Measurements from ENCODE around the gene GARIN5A. TPM values are rescaled to one million over a fixed set of nuclear protein-coding genes. Genes with fewer than 3 reads are reported as not detected.

Gene GARIN5A
- total RNA-seq, 1 experiment from 2014 or later = 2.0 TPM

DNA sequence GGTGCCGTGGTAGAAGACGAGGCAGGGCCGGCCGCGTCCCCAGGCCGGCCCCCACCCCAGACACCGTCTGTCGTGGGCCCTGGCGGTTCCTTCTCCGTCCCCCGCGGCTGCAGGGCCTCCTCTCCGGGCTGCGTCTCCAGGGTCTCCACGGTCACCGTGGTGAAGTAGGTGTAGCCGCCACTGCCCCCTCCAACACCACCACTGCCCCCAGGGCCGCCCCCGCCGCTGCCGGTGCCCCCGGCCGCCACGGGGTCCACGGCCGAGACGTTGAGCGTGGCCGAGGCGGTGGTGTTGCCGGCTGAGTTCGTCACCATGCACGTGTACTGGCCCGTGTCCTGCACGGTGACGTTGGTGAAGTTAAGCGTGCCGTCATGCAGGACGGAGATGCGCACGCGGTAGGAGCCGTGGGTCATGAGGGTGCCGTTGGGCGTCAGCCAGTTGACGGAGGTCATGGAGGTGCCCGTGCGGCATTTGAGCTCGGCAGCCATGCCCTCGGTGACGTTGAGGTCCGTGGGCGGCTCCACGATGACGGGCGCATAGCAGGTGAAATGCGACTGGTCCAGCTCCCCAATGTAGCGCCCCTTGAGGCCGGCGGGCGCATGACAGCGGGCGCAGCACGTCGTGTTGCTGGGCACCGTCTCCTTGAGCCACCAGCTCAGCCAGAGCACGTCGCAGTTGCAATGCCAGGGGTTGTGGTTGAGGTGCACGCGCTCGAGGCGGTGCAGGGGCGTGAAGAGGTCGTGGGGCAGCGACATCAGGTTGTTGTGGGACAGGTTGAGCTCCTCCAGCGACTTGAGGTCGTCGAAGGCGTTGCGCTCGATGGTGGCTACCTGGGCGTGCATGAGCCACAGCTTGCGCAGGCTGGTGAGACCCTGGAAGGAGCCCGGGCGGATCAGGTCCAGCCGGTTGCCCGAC lies 41.7 kb upstream of the GARIN5A start:
- Histone ChIP-seq H3K27ac (ENCODE audit: low read length) (no peak overlapping the region), H3K4me3 (ENCODE audit: low read depth in 2 of 2, low read length in 2 of 2) (no peak overlapping the region), H3K27me3 (ENCODE audit: control insufficient read depth, insufficient read depth, low read length) (no peaks in the 10 kb centered on the region), H3K4me1 (ENCODE audit: control insufficient read depth, insufficient read depth, low read length) (no peaks in the 10 kb centered on the region), H3K36me3 (ENCODE audit: control insufficient read depth, insufficient read depth, low read length) (no peaks in the 10 kb centered on the region), H3K9me3 (ENCODE audit: control insufficient read depth, insufficient read depth, low read depth, low read length) (no peaks in the 10 kb centered on the region)
- in situ Hi-C loops (cut with HindIII; ENCODE audit: low pct_unique_long_range_greater_than_20kb, low sequenced_read_pairs) (no loop called here), intact Hi-C loops (cut with micrococcal nuclease; ENCODE audit: unreplicated experiment) (no loop called here)
- ATAC-seq = no peak
- no peak for DNase-seq (ENCODE audit: low read depth, low spot score)
- TF ChIP-seq, protein P1, sequence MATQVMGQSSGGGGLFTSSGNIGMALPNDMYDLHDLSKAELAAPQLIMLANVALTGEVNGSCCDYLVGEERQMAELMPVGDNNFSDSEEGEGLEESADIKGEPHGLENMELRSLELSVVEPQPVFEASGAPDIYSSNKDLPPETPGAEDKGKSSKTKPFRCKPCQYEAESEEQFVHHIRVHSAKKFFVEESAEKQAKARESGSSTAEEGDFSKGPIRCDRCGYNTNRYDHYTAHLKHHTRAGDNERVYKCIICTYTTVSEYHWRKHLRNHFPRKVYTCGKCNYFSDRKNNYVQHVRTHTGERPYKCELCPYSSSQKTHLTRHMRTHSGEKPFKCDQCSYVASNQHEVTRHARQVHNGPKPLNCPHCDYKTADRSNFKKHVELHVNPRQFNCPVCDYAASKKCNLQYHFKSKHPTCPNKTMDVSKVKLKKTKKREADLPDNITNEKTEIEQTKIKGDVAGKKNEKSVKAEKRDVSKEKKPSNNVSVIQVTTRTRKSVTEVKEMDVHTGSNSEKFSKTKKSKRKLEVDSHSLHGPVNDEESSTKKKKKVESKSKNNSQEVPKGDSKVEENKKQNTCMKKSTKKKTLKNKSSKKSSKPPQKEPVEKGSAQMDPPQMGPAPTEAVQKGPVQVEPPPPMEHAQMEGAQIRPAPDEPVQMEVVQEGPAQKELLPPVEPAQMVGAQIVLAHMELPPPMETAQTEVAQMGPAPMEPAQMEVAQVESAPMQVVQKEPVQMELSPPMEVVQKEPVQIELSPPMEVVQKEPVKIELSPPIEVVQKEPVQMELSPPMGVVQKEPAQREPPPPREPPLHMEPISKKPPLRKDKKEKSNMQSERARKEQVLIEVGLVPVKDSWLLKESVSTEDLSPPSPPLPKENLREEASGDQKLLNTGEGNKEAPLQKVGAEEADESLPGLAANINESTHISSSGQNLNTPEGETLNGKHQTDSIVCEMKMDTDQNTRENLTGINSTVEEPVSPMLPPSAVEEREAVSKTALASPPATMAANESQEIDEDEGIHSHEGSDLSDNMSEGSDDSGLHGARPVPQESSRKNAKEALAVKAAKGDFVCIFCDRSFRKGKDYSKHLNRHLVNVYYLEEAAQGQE (IDR thresholded peaks at IDR 0.05; ENCODE audit: insufficient read depth in 1 of 2, low read depth in 2 of 2, low read length in 1 of 2) = no peak
- TF ChIP-seq SIN3A (IDR thresholded peaks at IDR 0.05; ENCODE audit: borderline replicate concordance, insufficient read depth, low read depth, low read length) (no peak), POLR2AphosphoS5 (IDR thresholded peaks at IDR 0.05; ENCODE audit: low read depth, low read length) (no peak), TCF7L2 (IDR thresholded peaks at IDR 0.05; ENCODE audit: low read depth, low read length) (no peak)
- TF ChIP-seq, protein P2, sequence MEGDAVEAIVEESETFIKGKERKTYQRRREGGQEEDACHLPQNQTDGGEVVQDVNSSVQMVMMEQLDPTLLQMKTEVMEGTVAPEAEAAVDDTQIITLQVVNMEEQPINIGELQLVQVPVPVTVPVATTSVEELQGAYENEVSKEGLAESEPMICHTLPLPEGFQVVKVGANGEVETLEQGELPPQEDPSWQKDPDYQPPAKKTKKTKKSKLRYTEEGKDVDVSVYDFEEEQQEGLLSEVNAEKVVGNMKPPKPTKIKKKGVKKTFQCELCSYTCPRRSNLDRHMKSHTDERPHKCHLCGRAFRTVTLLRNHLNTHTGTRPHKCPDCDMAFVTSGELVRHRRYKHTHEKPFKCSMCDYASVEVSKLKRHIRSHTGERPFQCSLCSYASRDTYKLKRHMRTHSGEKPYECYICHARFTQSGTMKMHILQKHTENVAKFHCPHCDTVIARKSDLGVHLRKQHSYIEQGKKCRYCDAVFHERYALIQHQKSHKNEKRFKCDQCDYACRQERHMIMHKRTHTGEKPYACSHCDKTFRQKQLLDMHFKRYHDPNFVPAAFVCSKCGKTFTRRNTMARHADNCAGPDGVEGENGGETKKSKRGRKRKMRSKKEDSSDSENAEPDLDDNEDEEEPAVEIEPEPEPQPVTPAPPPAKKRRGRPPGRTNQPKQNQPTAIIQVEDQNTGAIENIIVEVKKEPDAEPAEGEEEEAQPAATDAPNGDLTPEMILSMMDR (IDR thresholded peaks at IDR 0.05) = no peak
- POLR2A ChIA-PET = interaction anchor here (0.7 kb wide), 1 partner anchor 8 kb away, joined by 5 read pairs; no protein-coding TSS in a partner anchor
- BruUV-seq (replicated peaks) = no TSS peak
- CTCF ChIA-PET = interaction anchor here (0.5 to 0.7 kb wide), 3 partner anchors 19 to 161 kb away, joined by 3 read pairs; no protein-coding TSS in a partner anchor

DNA sequence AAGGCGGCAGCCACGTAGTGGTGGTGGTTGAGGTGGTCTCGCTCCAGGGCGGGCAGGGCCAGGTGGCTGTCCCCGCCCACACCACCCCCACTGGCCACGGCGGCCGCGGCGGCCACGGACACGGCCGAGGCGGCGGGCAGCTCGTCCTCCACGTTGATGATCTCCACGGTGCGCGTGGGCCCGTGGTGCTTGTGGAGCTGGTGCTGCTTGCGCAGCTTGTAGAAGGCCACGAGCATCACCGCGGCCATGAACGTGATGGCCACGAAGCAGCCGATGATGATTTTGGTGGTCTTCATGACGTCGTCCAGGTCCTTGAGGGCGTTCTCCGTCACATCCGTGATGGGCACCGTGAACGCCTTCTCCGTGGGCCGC lies 41.0 kb upstream of the GARIN5A start:
- Histone ChIP-seq H3K9me3 (ENCODE audit: control insufficient read depth, insufficient read depth, low read depth, low read length) (no peaks in the 10 kb centered on the region), H3K27me3 (ENCODE audit: control insufficient read depth, insufficient read depth, low read length) (no peaks in the 10 kb centered on the region), H3K36me3 (ENCODE audit: control insufficient read depth, insufficient read depth, low read length) (no peaks in the 10 kb centered on the region), H3K4me1 (ENCODE audit: control insufficient read depth, insufficient read depth, low read length) (no peaks in the 10 kb centered on the region), H3K4me3 (ENCODE audit: low read depth in 2 of 2, low read length in 2 of 2) (no peak overlapping the region), H3K27ac (ENCODE audit: low read length) (no peak overlapping the region)
- ChIA-PET POLR2A (no interaction called here), CTCF (no interaction called here)
- TF ChIP-seq POLR2AphosphoS5 (IDR thresholded peaks at IDR 0.05; ENCODE audit: low read depth, low read length) (no peak), SIN3A (IDR thresholded peaks at IDR 0.05; ENCODE audit: borderline replicate concordance, insufficient read depth, low read depth, low read length) (no peak), TCF7L2 (IDR thresholded peaks at IDR 0.05; ENCODE audit: low read depth, low read length) (no peak)
- TF ChIP-seq, protein P2 (IDR thresholded peaks at IDR 0.05) = no peak
- TF ChIP-seq, protein P1 (IDR thresholded peaks at IDR 0.05; ENCODE audit: insufficient read depth in 1 of 2, low read depth in 2 of 2, low read length in 1 of 2) = no peak
- in situ Hi-C loops (cut with HindIII; ENCODE audit: low pct_unique_long_range_greater_than_20kb, low sequenced_read_pairs) (no loop called here), intact Hi-C loops (cut with micrococcal nuclease; ENCODE audit: unreplicated experiment) (no loop called here)
- DNase-seq (ENCODE audit: low read depth, low spot score) (no peak), ATAC-seq (no peak)
- no TSS peak for BruUV-seq (replicated peaks)

Measured in Panc1 (cell line).